ENCODE results near the gene LRRC39.
"Not testable (repeated sequence)": the region's sequence is repeated elsewhere in the genome, so short reads cannot be mapped to it uniquely, and the experiment has no call there.

Gene LRRC39

GRCh38 chr1:100178091-100178490, at the start of gene LRRC39:
LRRC39 (minus strand) TSS chr1:100178256; CDS start chr1:100168516, 9,740 bp downstream.
- no peak for DNase-seq

- no peak for DNase-seq
These were observed 44.4 kb upstream of the LRRC39 start for GRCh38 chr1:100222428-100222827.

GRCh38 chr1:100219883-100220282, 41.8 kb upstream of the LRRC39 start:
- DNase-seq, result no peak

GRCh38 chr1:100219457-100219856, 41.4 kb upstream of the LRRC39 start:
- peak; percentile 6 for DNase-seq

- DNase-seq, result no peak
These were observed 39.8 kb upstream of the LRRC39 start for GRCh38 chr1:100217834-100218233.

GRCh38 chr1:100215101-100215500, 37.0 kb upstream of the LRRC39 start:
- DNase-seq, result no peak

- DNase-seq, result no peak
These were observed 35.1 kb upstream of the LRRC39 start for GRCh38 chr1:100213141-100213540.

GRCh38 chr1:100206301-100206700, 28.2 kb upstream of the LRRC39 start:
- DNase-seq, result no peak

- not testable (repeated sequence) for DNase-seq
These were observed 27.5 kb upstream of the LRRC39 start for GRCh38 chr1:100205593-100205992.

GRCh38 chr1:100205103-100205502, 27.0 kb upstream of the LRRC39 start:
- not testable (repeated sequence) for DNase-seq

GRCh38 chr1:100202703-100203102, 24.6 kb upstream of the LRRC39 start:
- DNase-seq, result not testable (repeated sequence)

GRCh38 chr1:100200060-100200459, 22.0 kb upstream of the LRRC39 start:
- not testable (repeated sequence) for DNase-seq

GRCh38 chr1:100198596-100198995, 20.5 kb upstream of the LRRC39 start:
- no peak for DNase-seq

GRCh38 chr1:100188617-100189016, 10.6 kb upstream of the LRRC39 start:
- DNase-seq, result no peak

- no peak for DNase-seq
These were observed 9.9 kb upstream of the LRRC39 start for GRCh38 chr1:100187912-100188311.

GRCh38 chr1:100184536-100184935, 6.5 kb upstream of the LRRC39 start:
- DNase-seq, result no peak

- DNase-seq, result no peak
These were observed 5.3 kb upstream of the LRRC39 start for GRCh38 chr1:100183370-100183769.

- no peak for DNase-seq
These were observed 588 bp downstream of the LRRC39 start for GRCh38 chr1:100177295-100178041.

GRCh38 chr1:100168051-100168450, 10.0 kb downstream of the LRRC39 start:
- no peak for DNase-seq

- no peak for DNase-seq
These were observed 13.4 kb downstream of the LRRC39 start for GRCh38 chr1:100164702-100165101.

GRCh38 chr1:100164216-100164615, 13.8 kb downstream of the LRRC39 start:
- no peak for DNase-seq

GRCh38 chr1:100162881-100163280, 15.2 kb downstream of the LRRC39 start:
- no peak for DNase-seq

GRCh38 chr1:100152271-100152670, 25.8 kb downstream of the LRRC39 start:
- DNase-seq, result no peak

GRCh38 chr1:100151679-100152078, 26.4 kb downstream of the LRRC39 start:
- DNase-seq, result no peak

GRCh38 chr1:100147875-100148274, 30.2 kb downstream of the LRRC39 start:
- no peak for DNase-seq

Measured in CD4-positive, alpha-beta T cell treated with Interleukin-17A for 4 hours (primary cell).